ENCODE measurements around the gene ACTG1. TPM values are rescaled to one million over a fixed set of nuclear protein-coding genes. Genes with fewer than 3 reads are reported as not detected.

Gene ACTG1
- polyA plus RNA-seq, 1 of the 3 experiments (the other 2 are of a cell fraction) = 7,871 TPM

DNA sequence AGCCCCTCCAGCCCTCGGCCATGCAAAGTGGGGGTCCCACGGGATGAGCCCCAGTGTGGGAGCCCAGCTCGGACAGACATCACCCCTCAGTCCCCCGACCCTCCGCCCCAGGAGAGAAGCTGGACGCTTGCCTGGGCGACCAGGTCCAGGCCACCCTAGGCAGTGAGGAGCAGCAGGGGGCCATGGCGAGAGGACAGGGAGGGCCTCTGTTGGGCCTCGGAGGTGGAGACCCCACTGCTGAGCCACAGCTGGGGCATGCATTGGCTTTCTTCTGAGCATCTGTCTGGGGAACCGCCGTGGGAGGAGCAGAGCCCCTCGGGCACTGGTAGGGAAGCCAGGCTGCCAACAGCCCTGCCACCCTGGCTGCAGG is 13.0 kb downstream of the ACTG1 start:
- H3K79me2 ChIP-seq (ENCODE audit: insufficient read depth) = no peaks in the 10 kb centered on the region
- H3K27ac ChIP-seq (ENCODE audit: low read depth in 2 of 2, low read length in 1 of 2) = no peak overlapping the region
- DNase-seq = no peak
- peak overlapping the region; percentile 17; the same call in 1 of the 2 replicates for H3K4me2 ChIP-seq
- TF ChIP-seq TAF1 (IDR thresholded peaks at IDR 0.05; ENCODE audit: borderline replicate concordance, low read depth, low read length) (no peak), TCF12 (IDR thresholded peaks at IDR 0.05) (no peak), JUND (IDR thresholded peaks at IDR 0.05) (no peak), RXRA (IDR thresholded peaks at IDR 0.05; ENCODE audit: borderline replicate concordance, low read depth) (no peak), EZH2phosphoT487 (IDR thresholded peaks at IDR 0.05; ENCODE audit: borderline replicate concordance, low read depth) (no peak), NRF1 (IDR thresholded peaks at IDR 0.05; ENCODE audit: low read depth, low read length) (no peak), GABPA (IDR thresholded peaks at IDR 0.05; ENCODE audit: low read depth) (no peak), SMC3 (IDR thresholded peaks at IDR 0.05; ENCODE audit: low read depth, low read length) (no peak), TEAD4 (IDR thresholded peaks at IDR 0.05; ENCODE audit: borderline replicate concordance, insufficient read depth) (no peak), RAD21 (IDR thresholded peaks at IDR 0.05; ENCODE audit: low read length) (no peak), EP300 (IDR thresholded peaks at IDR 0.05; ENCODE audit: borderline replicate concordance in 1 of 2, low read depth in 1 of 2, low read length in 1 of 2) (no peak), GATA2 (CRISPR knock-in tag; IDR thresholded peaks at IDR 0.05) (no peak), CHD2 (IDR thresholded peaks at IDR 0.05; ENCODE audit: low read length, partially characterized antibody) (no peak), YY1 (IDR thresholded peaks at IDR 0.05; ENCODE audit: low read depth) (no peak)
- TF ChIP-seq, protein P1, sequence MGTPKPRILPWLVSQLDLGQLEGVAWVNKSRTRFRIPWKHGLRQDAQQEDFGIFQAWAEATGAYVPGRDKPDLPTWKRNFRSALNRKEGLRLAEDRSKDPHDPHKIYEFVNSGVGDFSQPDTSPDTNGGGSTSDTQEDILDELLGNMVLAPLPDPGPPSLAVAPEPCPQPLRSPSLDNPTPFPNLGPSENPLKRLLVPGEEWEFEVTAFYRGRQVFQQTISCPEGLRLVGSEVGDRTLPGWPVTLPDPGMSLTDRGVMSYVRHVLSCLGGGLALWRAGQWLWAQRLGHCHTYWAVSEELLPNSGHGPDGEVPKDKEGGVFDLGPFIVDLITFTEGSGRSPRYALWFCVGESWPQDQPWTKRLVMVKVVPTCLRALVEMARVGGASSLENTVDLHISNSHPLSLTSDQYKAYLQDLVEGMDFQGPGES (IDR thresholded peaks at IDR 0.05; ENCODE audit: low read depth, low read length) = no peak
- TF ChIP-seq, protein P2, sequence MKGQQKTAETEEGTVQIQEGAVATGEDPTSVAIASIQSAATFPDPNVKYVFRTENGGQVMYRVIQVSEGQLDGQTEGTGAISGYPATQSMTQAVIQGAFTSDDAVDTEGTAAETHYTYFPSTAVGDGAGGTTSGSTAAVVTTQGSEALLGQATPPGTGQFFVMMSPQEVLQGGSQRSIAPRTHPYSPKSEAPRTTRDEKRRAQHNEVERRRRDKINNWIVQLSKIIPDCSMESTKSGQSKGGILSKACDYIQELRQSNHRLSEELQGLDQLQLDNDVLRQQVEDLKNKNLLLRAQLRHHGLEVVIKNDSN (IDR thresholded peaks at IDR 0.05; ENCODE audit: borderline replicate concordance, low read depth) = no peak
- TF ChIP-seq, protein P3, sequence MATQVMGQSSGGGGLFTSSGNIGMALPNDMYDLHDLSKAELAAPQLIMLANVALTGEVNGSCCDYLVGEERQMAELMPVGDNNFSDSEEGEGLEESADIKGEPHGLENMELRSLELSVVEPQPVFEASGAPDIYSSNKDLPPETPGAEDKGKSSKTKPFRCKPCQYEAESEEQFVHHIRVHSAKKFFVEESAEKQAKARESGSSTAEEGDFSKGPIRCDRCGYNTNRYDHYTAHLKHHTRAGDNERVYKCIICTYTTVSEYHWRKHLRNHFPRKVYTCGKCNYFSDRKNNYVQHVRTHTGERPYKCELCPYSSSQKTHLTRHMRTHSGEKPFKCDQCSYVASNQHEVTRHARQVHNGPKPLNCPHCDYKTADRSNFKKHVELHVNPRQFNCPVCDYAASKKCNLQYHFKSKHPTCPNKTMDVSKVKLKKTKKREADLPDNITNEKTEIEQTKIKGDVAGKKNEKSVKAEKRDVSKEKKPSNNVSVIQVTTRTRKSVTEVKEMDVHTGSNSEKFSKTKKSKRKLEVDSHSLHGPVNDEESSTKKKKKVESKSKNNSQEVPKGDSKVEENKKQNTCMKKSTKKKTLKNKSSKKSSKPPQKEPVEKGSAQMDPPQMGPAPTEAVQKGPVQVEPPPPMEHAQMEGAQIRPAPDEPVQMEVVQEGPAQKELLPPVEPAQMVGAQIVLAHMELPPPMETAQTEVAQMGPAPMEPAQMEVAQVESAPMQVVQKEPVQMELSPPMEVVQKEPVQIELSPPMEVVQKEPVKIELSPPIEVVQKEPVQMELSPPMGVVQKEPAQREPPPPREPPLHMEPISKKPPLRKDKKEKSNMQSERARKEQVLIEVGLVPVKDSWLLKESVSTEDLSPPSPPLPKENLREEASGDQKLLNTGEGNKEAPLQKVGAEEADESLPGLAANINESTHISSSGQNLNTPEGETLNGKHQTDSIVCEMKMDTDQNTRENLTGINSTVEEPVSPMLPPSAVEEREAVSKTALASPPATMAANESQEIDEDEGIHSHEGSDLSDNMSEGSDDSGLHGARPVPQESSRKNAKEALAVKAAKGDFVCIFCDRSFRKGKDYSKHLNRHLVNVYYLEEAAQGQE (IDR thresholded peaks at IDR 0.05; ENCODE audit: low read depth, low read length) = no peak
- TF ChIP-seq, protein P4, sequence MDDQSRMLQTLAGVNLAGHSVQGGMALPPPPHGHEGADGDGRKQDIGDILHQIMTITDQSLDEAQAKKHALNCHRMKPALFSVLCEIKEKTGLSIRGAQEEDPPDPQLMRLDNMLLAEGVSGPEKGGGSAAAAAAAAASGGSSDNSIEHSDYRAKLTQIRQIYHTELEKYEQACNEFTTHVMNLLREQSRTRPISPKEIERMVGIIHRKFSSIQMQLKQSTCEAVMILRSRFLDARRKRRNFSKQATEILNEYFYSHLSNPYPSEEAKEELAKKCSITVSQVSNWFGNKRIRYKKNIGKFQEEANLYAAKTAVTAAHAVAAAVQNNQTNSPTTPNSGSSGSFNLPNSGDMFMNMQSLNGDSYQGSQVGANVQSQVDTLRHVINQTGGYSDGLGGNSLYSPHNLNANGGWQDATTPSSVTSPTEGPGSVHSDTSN (IDR thresholded peaks at IDR 0.05) = no peak
- no peaks in the 10 kb centered on the region for H3K9me3 ChIP-seq
- CTCF ChIA-PET = interaction anchor here (1.2 to 1.9 kb wide), 3 partner anchors 15 to 103 kb away, joined by 3 to 5 read pairs (median 4); no protein-coding TSS in a partner anchor
- H3K27me3 ChIP-seq (ENCODE audit: insufficient read depth) = no peaks in the 10 kb centered on the region
- POLR2A ChIA-PET = interaction anchor here (0.6 to 2.6 kb wide), 2 partner anchors 13 to 104 kb away, joined by 4 to 11 read pairs; partner anchors contain the start of gene ACTG1
- no peaks in the 10 kb centered on the region for H3K9me2 ChIP-seq
- H3K4me1 ChIP-seq (ENCODE audit: control insufficient read depth in 1 of 2, insufficient read depth in 2 of 2, low read depth in 1 of 2, low read length in 1 of 2) = peaks cover 0 to 4% of the 10 kb centered on the region in 2 experiments; a peak in 1 of 4 replicates
- H3F3A ChIP-seq (replicated peaks; ENCODE audit: insufficient read depth) = peaks cover 5% of the 10 kb centered on the region
- no peaks in the 10 kb centered on the region for H4K20me1 ChIP-seq (ENCODE audit: insufficient read depth)
- no peak overlapping the region for H3K9ac ChIP-seq
- WGBS (ENCODE audit: low lambda C conversion rate) = 85% methylated on average over 10 of the region's 12 CpGs
- H3K4me3 ChIP-seq (ENCODE audit: low read depth in 2 of 2, low read length in 1 of 2) = no peak overlapping the region
- peak overlapping the region; percentile 32; the same call in 1 of the 2 replicates for H2AFZ ChIP-seq (ENCODE audit: low read depth)
- no peaks in the 10 kb centered on the region for H3K36me3 ChIP-seq (replicated peaks in 1 of 2; ENCODE audit: control insufficient read depth in 1 of 2, insufficient read depth in 2 of 2, low read length in 1 of 2)

Data from SK-N-SH (cell line).